ENCODE data around the gene ADGRG3. TPM values are rescaled to one million over a fixed set of nuclear protein-coding genes. Genes with fewer than 3 reads are reported as not detected.

Gene ADGRG3
- total and polyA plus RNA-seq, 9 of the 15 experiments (the other 6 are each of a cell fraction or from before 2014, with no cell fraction given) = 0.09 to 0.52 (median 0.14) TPM; not detected in 3

DNA sequence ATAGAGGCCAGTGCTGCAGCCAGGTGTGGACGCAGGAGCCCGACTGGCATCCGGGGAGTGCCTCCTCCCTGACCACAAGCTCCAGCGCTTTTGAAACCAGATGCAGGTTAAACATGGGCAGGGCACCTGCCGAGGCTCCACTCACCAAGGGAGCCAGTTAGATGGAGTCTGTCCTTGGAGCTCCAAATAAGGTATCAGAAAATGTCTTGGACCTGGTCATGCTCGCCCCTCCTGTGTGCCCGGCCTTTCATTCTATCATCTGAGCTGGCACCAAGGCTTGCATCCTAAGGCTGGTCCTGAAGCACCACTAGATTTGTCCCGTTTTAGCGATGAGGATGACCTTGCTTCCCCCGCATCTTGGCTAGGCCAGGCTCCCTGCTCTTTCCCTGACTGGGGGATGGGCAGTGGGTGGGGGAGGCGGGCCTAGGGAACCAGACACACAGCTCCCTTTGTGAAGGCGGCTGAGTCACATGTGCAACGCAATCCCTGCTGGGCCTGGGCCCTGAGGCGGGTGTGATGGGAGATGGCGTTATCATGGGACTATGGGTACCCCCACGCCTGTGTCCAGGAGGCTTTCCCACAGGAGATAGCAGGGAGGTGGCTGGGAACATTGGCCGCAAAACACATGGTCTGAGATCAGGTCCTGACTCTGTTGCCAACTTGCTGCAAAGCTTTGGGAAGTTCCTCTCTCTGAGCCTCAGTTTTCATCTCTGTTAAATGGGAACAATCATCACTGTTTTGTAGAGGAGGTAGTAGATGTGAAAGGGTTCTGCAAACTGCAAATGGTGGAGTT is 44.7 kb upstream of the ADGRG3 start (continued):
- TF ChIP-seq, protein P1, sequence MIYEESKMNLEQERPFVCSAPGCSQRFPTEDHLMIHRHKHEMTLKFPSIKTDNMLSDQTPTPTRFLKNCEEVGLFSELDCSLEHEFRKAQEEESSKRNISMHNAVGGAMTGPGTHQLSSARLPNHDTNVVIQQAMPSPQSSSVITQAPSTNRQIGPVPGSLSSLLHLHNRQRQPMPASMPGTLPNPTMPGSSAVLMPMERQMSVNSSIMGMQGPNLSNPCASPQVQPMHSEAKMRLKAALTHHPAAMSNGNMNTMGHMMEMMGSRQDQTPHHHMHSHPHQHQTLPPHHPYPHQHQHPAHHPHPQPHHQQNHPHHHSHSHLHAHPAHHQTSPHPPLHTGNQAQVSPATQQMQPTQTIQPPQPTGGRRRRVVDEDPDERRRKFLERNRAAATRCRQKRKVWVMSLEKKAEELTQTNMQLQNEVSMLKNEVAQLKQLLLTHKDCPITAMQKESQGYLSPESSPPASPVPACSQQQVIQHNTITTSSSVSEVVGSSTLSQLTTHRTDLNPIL (CRISPR knock-in tag; IDR thresholded peaks at IDR 0.05) = no peak
- TF ChIP-seq, protein P2, sequence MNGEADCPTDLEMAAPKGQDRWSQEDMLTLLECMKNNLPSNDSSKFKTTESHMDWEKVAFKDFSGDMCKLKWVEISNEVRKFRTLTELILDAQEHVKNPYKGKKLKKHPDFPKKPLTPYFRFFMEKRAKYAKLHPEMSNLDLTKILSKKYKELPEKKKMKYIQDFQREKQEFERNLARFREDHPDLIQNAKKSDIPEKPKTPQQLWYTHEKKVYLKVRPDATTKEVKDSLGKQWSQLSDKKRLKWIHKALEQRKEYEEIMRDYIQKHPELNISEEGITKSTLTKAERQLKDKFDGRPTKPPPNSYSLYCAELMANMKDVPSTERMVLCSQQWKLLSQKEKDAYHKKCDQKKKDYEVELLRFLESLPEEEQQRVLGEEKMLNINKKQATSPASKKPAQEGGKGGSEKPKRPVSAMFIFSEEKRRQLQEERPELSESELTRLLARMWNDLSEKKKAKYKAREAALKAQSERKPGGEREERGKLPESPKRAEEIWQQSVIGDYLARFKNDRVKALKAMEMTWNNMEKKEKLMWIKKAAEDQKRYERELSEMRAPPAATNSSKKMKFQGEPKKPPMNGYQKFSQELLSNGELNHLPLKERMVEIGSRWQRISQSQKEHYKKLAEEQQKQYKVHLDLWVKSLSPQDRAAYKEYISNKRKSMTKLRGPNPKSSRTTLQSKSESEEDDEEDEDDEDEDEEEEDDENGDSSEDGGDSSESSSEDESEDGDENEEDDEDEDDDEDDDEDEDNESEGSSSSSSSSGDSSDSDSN (IDR thresholded peaks at IDR 0.05; ENCODE audit: borderline replicate concordance in 1 of 2, low read depth in 2 of 2, low read length in 2 of 2) = no peak
- TF ChIP-seq SAFB (IDR thresholded peaks at IDR 0.05; ENCODE audit: borderline replicate concordance, low read depth, low read length) (no peak), HSF4 (CRISPR knock-in tag; IDR thresholded peaks at IDR 0.05; ENCODE audit: borderline replicate concordance) (no peak), ZNF75A (CRISPR knock-in tag; IDR thresholded peaks at IDR 0.05) (0 out of 2 replicates have a peak, but pooled peaks have one; percentile 16), MAFK (IDR thresholded peaks at IDR 0.05; ENCODE audit: low read length) (no peak), NCOA4 (IDR thresholded peaks at IDR 0.05; ENCODE audit: partially characterized antibody) (no peak), CHD2 (IDR thresholded peaks at IDR 0.05; ENCODE audit: low read depth, low read length) (no peak), PTBP1 (IDR thresholded peaks at IDR 0.05; ENCODE audit: low read depth, low read length) (no peak), FOXA3 (CRISPR knock-in tag; conservative IDR thresholded peaks at IDR 0.05 in 1 of 2, IDR thresholded peaks at IDR 0.05 in 1 of 2) (0 out of 4 replicates have a peak, but pooled peaks of 1 of the 2 experiments have one; percentile 5), HNRNPK (IDR thresholded peaks at IDR 0.05; ENCODE audit: low read depth, low read length, poor library complexity, severe bottlenecking) (no peak), SRSF3 (IDR thresholded peaks at IDR 0.05; ENCODE audit: insufficient read depth, low read length) (no peak), ZNF224 (CRISPR knock-in tag; IDR thresholded peaks at IDR 0.05) (no peak), RBM25 (IDR thresholded peaks at IDR 0.05; ENCODE audit: low read depth, low read length, severe bottlenecking) (peak; percentile 97)
- TF ChIP-seq, protein P3, sequence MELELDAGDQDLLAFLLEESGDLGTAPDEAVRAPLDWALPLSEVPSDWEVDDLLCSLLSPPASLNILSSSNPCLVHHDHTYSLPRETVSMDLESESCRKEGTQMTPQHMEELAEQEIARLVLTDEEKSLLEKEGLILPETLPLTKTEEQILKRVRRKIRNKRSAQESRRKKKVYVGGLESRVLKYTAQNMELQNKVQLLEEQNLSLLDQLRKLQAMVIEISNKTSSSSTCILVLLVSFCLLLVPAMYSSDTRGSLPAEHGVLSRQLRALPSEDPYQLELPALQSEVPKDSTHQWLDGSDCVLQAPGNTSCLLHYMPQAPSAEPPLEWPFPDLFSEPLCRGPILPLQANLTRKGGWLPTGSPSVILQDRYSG (tag; conservative IDR thresholded peaks at IDR 0.05; ENCODE audit: low read depth) = no peak
- TF ChIP-seq, protein P4, sequence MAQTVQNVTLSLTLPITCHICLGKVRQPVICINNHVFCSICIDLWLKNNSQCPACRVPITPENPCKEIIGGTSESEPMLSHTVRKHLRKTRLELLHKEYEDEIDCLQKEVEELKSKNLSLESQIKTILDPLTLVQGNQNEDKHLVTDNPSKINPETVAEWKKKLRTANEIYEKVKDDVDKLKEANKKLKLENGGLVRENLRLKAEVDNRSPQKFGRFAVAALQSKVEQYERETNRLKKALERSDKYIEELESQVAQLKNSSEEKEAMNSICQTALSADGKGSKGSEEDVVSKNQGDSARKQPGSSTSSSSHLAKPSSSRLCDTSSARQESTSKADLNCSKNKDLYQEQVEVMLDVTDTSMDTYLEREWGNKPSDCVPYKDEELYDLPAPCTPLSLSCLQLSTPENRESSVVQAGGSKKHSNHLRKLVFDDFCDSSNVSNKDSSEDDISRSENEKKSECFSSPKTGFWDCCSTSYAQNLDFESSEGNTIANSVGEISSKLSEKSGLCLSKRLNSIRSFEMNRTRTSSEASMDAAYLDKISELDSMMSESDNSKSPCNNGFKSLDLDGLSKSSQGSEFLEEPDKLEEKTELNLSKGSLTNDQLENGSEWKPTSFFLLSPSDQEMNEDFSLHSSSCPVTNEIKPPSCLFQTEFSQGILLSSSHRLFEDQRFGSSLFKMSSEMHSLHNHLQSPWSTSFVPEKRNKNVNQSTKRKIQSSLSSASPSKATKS (CRISPR knock-in tag; IDR thresholded peaks at IDR 0.05) = no peak
- TF ChIP-seq, protein P5, sequence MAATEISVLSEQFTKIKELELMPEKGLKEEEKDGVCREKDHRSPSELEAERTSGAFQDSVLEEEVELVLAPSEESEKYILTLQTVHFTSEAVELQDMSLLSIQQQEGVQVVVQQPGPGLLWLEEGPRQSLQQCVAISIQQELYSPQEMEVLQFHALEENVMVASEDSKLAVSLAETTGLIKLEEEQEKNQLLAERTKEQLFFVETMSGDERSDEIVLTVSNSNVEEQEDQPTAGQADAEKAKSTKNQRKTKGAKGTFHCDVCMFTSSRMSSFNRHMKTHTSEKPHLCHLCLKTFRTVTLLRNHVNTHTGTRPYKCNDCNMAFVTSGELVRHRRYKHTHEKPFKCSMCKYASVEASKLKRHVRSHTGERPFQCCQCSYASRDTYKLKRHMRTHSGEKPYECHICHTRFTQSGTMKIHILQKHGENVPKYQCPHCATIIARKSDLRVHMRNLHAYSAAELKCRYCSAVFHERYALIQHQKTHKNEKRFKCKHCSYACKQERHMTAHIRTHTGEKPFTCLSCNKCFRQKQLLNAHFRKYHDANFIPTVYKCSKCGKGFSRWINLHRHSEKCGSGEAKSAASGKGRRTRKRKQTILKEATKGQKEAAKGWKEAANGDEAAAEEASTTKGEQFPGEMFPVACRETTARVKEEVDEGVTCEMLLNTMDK (IDR thresholded peaks at IDR 0.05; ENCODE audit: borderline replicate concordance, insufficient read depth, low read depth, low read length, poor library complexity, severe bottlenecking) = no peak
